Measurements from ENCODE around the gene OSBPL6.

Gene OSBPL6

GRCh38 chr2:178271629-178272333 is 77.5 kb downstream of the OSBPL6 start:
- no peak for DNase-seq (ENCODE audit: low read depth in 2 of 2)

GRCh38 chr2:178273787-178274360 is 79.6 kb downstream of the OSBPL6 start:
- DNase-seq (ENCODE audit: low read depth in 2 of 2): no peak

GRCh38 chr2:178275600-178275999 is 81.3 kb downstream of the OSBPL6 start:
- DNase-seq (ENCODE audit: low read depth in 2 of 2): no peak

- no peak for DNase-seq (ENCODE audit: low read depth in 2 of 2)
These were observed 83.5 kb downstream of the OSBPL6 start for GRCh38 chr2:178277741-178278197.

- peak; percentile 73 to 77 for DNase-seq (ENCODE audit: low read depth in 2 of 2)
These were observed 84.8 kb downstream of the OSBPL6 start for GRCh38 chr2:178279142-178279541.

GRCh38 chr2:178279636-178280035 is 85.3 kb downstream of the OSBPL6 start:
- no peak for DNase-seq (ENCODE audit: low read depth in 2 of 2)

- DNase-seq (ENCODE audit: low read depth in 2 of 2): peak; percentile 26 to 30
These were observed 86.0 kb downstream of the OSBPL6 start for GRCh38 chr2:178280244-178280852.

- peak; percentile 42 to 46 for DNase-seq (ENCODE audit: low read depth in 2 of 2)
These were observed 87.9 kb downstream of the OSBPL6 start for GRCh38 chr2:178282075-178282815.

- no peak for DNase-seq (ENCODE audit: low read depth in 2 of 2)
These were observed 89.1 kb downstream of the OSBPL6 start for GRCh38 chr2:178283341-178283918.

- no peak for DNase-seq (ENCODE audit: low read depth in 2 of 2)
These were observed 90.4 kb downstream of the OSBPL6 start for GRCh38 chr2:178284613-178285286.

- DNase-seq (ENCODE audit: low read depth in 2 of 2): no peak
These were observed 90.9 kb downstream of the OSBPL6 start for GRCh38 chr2:178285287-178285615.

GRCh38 chr2:178286636-178287035 is 92.3 kb downstream of the OSBPL6 start:
- DNase-seq (ENCODE audit: low read depth in 2 of 2): no peak

- no peak for DNase-seq (ENCODE audit: low read depth in 2 of 2)
These were observed 93.5 kb downstream of the OSBPL6 start for GRCh38 chr2:178287652-178288344.

GRCh38 chr2:178291703-178292102 is 97.4 kb downstream of the OSBPL6 start:
- DNase-seq (ENCODE audit: low read depth in 2 of 2): no peak

GRCh38 chr2:178292586-178292985 is 98.3 kb downstream of the OSBPL6 start:
- no peak for DNase-seq (ENCODE audit: low read depth in 2 of 2)

- no peak for DNase-seq (ENCODE audit: low read depth in 2 of 2)
These were observed 100.8 kb downstream of the OSBPL6 start for GRCh38 chr2:178295115-178295514.

- no peak for DNase-seq (ENCODE audit: low read depth in 2 of 2)
These were observed 101.6 kb downstream of the OSBPL6 start for GRCh38 chr2:178295906-178296305.

- no peak for DNase-seq (ENCODE audit: low read depth in 2 of 2)
These were observed 102.2 kb downstream of the OSBPL6 start for GRCh38 chr2:178296394-178297090.

- no peak for DNase-seq (ENCODE audit: low read depth in 2 of 2)
These were observed 102.7 kb downstream of the OSBPL6 start for GRCh38 chr2:178297091-178297411.

- peak; percentile 32 to 37 for DNase-seq (ENCODE audit: low read depth in 2 of 2)
These were observed 104.5 kb downstream of the OSBPL6 start for GRCh38 chr2:178298785-178299212.
